Activated CD8-positive, alpha-beta memory T cell treated with anti-CD3 and anti-CD28 coated beads, Interleukin-2, amount 10 ng/mL, durations not matched to agents 7 days and 5 days (primary cell): Measurements from ENCODE around the gene LRP4. TPM values are rescaled to one million over a fixed set of nuclear protein-coding genes. Genes with fewer than 3 reads are reported as not detected.

Experiments used
- ATAC-seq: fragments of 150-1000 bp; cut with Tn5 transposase; one replicate; pipeline ENCODE4 v1.10.0; 2021; ENCODE audit warnings: moderate library complexity
- CTCF ChIA-PET: fragments of 350-600 bp; sonication (Branson Sonifier 250); formaldehyde crosslinking; loops from one replicate; lab custom pipeline; 2021; ENCODE audit warnings: antibody characterized with exemption; lab: Charles Lee
- DNase-seq: peaks from one replicate; pipeline ENCODE4 v3.0.0-alpha.2; 2020
- H3K27ac Mint-ChIP-seq: one replicate; pipeline ENCODE4 v1.8.0; 2021; ENCODE audit warnings: mild to moderate bottlenecking, mixed read lengths
- H3K27me3 Mint-ChIP-seq: one replicate; pipeline ENCODE4 v1.8.0; 2021; ENCODE audit warnings: mixed read lengths
- H3K36me3 Mint-ChIP-seq: one replicate; pipeline ENCODE4 v1.8.0; 2021; ENCODE audit warnings: mild to moderate bottlenecking, mixed read lengths
- H3K4me1 Mint-ChIP-seq: one replicate; pipeline ENCODE4 v1.8.0; 2021; ENCODE audit warnings: mixed read lengths
- H3K4me3 Mint-ChIP-seq: one replicate; pipeline ENCODE4 v1.8.0; 2021; ENCODE audit warnings: mild to moderate bottlenecking, moderate library complexity, mixed read lengths
- H3K9me3 Mint-ChIP-seq: one replicate; pipeline ENCODE4 v1.8.0; 2022; ENCODE audit warnings: low read depth, mixed read lengths
- total RNA-seq, 2 experiments: library from RNA; stranded (reverse); gene quantifications; one replicate each; pipeline ENCODE4 v1.2.3, GENCODE V29; 2021

The LRP4 gene
- total RNA-seq, 2 experiments from 2014 or later = 0.12 to 0.16 TPM

DNA sequence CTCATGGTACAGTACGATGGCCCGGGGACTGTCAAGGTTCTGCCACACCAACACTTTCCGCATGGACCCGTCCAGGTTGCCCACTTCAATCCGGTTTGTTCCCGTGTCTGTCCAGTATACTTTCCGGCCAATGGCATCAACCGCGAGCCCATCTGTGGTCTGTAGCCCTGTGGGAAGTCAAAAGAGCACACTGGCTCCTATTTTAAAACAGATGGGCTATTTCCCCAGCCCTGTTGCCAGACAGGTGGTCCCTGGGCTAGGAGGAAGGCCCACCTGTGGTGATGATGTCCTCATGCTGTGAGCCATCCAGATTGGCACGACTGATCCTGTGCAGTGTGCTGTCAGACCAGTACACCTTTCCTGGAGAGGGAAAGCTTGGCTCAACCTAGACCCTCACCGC lies 41.9 kb downstream of the LRP4 start:
- no peak overlapping the region for H3K27ac Mint-ChIP-seq
- DNase-seq (no peak), ATAC-seq (no peak)
- no peak overlapping the region for H3K4me3 Mint-ChIP-seq
- peaks cover 9% of the 10 kb centered on the region for H3K27me3 Mint-ChIP-seq
- H3K9me3 Mint-ChIP-seq = no peaks in the 10 kb centered on the region
- CTCF ChIA-PET = interaction anchor here (1.0 to 1.4 kb wide), 2 partner anchors 20 kb away, joined by 3 read pairs; no protein-coding TSS in a partner anchor
- no peaks in the 10 kb centered on the region for H3K4me1 Mint-ChIP-seq
- no peaks in the 10 kb centered on the region for H3K36me3 Mint-ChIP-seq

GRCh38 chr11:46874586-46874985 lies 43.8 kb downstream of the LRP4 start:
- no peaks in the 10 kb centered on the region for H3K36me3 Mint-ChIP-seq
- H3K4me1 Mint-ChIP-seq = no peaks in the 10 kb centered on the region
- DNase-seq (no peak), ATAC-seq (no peak)
- H3K4me3 Mint-ChIP-seq = no peak overlapping the region
- H3K27me3 Mint-ChIP-seq = peaks cover 7% of the 10 kb centered on the region
- no peak overlapping the region for H3K27ac Mint-ChIP-seq
- no peaks in the 10 kb centered on the region for H3K9me3 Mint-ChIP-seq
- CTCF ChIA-PET = no interaction called here

- H3K4me3 Mint-ChIP-seq = no peak overlapping the region
- DNase-seq (no peak), ATAC-seq (no peak)
- H3K9me3 Mint-ChIP-seq = no peaks in the 10 kb centered on the region
- no peaks in the 10 kb centered on the region for H3K36me3 Mint-ChIP-seq
- H3K4me1 Mint-ChIP-seq = no peaks in the 10 kb centered on the region
- CTCF ChIA-PET = no interaction called here
- H3K27me3 Mint-ChIP-seq = peaks cover 3% of the 10 kb centered on the region
- no peak overlapping the region for H3K27ac Mint-ChIP-seq
Measured at GRCh38 chr11:46868912-46869311, 49.4 kb downstream of the LRP4 start.

DNA sequence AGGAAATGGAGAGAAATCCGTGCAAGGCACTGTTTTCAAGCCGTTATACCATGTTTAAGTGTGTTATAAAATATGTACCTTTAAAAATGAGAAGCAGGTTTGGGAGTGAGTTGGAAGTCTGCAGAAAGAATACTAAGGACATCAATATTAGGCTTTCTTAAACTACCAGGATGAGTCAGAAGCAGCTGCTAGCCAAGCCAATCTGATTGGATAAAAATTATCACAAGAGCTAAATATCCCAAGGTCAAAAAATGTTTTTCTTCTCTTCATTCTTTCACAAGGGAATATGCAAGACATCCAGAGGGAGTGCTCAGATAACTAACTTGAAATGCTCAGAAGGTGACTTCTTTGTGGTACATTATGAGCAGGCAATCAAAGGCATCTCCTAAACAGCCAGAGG lies 53.0 kb downstream of the LRP4 start:
- CTCF ChIA-PET = interaction anchor here (0.6 kb wide), 1 partner anchor 31 kb away, joined by 4 read pairs; no protein-coding TSS in a partner anchor
- Mint-ChIP-seq H3K4me3 (no peak overlapping the region), H3K27me3 (peaks cover 11% of the 10 kb centered on the region)

DNA sequence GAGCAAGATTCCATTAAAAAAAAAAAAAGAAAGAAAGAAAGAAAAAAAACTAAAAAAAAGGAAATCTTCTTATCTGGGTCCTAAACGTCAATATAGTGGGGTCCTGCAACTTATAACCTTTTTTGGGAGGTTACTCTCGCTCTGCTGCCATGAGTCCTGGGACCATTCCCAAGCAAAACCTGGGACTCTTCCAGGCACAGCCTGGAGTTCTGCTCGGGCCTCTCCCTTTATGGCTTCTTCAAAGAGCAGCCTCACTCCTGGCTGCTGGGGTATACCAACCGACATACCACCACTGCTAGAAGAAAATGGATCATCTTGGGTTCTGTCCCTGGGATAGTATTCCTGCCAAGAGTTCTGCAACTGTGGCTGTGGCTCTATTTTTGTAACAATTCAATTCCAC lies 58.1 kb downstream of the LRP4 start:
- ATAC-seq (no peak), DNase-seq (no peak)
- CTCF ChIA-PET = interaction anchor here (1.3 kb wide), 1 partner anchor 11 kb away, joined by 4 read pairs; no protein-coding TSS in a partner anchor
- Mint-ChIP-seq H3K27me3 (peaks cover 8% of the 10 kb centered on the region), H3K9me3 (no peaks in the 10 kb centered on the region), H3K27ac (no peak overlapping the region), H3K4me3 (no peak overlapping the region), H3K36me3 (no peaks in the 10 kb centered on the region), H3K4me1 (no peaks in the 10 kb centered on the region)

More for the DNA sequence above, 53.0 kb downstream of the LRP4 start:
- no peak overlapping the region for H3K27ac Mint-ChIP-seq
- no peaks in the 10 kb centered on the region for H3K36me3 Mint-ChIP-seq
- DNase-seq (no peak), ATAC-seq (no peak)
- H3K4me1 Mint-ChIP-seq = no peaks in the 10 kb centered on the region
- no peaks in the 10 kb centered on the region for H3K9me3 Mint-ChIP-seq

DNA sequence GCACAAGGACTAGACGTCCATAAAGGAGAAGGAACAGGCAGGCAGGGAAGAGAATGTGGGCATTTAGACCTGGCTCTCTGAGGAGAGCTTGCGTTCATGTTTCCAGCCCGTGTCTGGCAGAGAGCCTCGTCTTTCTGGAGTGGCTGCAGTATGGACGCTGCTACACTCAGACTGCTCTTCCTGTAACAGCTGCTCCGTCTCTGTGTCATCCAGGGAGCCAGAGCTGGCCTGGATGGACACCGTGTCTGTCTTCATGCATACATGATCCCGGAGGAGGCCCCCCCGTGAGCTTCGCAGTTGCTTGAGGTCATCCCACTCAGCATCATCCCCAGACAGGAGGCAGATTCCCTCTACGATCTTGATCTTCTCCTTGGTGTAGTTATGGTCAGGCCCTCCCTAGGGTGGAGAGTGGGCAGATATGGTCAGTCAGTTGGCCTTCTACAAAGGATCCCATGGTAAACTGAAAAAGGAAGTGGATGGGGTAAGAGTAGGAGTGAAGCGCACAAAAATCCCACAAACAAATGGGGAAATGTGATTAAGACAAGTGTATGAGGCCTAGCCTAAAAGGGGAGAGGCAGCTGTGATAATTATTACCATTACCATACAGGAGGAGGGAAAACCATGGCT lies 59.3 kb downstream of the LRP4 start:
- DNase-seq = no peak
- no peaks in the 10 kb centered on the region for H3K4me1 Mint-ChIP-seq
- no peak overlapping the region for H3K27ac Mint-ChIP-seq
- no peaks in the 10 kb centered on the region for H3K36me3 Mint-ChIP-seq
- H3K9me3 Mint-ChIP-seq = no peaks in the 10 kb centered on the region
- H3K4me3 Mint-ChIP-seq = no peak overlapping the region
- CTCF ChIA-PET = interaction anchor here (1.3 kb wide), 1 partner anchor 12 kb away, joined by 4 read pairs; no protein-coding TSS in a partner anchor
- no peak for ATAC-seq
- H3K27me3 Mint-ChIP-seq = peaks cover 8% of the 10 kb centered on the region

GRCh38 chr11:46857666-46858065 lies 60.7 kb downstream of the LRP4 start:
- no peaks in the 10 kb centered on the region for H3K9me3 Mint-ChIP-seq
- DNase-seq (no peak), ATAC-seq (no peak)
- no peaks in the 10 kb centered on the region for H3K36me3 Mint-ChIP-seq
- CTCF ChIA-PET = no interaction called here
- no peaks in the 10 kb centered on the region for H3K4me1 Mint-ChIP-seq
- H3K4me3 Mint-ChIP-seq = no peak overlapping the region
- H3K27me3 Mint-ChIP-seq = peaks cover 4% of the 10 kb centered on the region
- no peak overlapping the region for H3K27ac Mint-ChIP-seq

- no peaks in the 10 kb centered on the region for H3K36me3 Mint-ChIP-seq
- no peak overlapping the region for H3K4me3 Mint-ChIP-seq
- H3K4me1 Mint-ChIP-seq = no peaks in the 10 kb centered on the region
- CTCF ChIA-PET = interaction anchor here (1.0 kb wide), 1 partner anchor 20 kb away, joined by 3 read pairs; no protein-coding TSS in a partner anchor
- DNase-seq (no peak), ATAC-seq (no peak)
- H3K27ac Mint-ChIP-seq = no peak overlapping the region
- H3K9me3 Mint-ChIP-seq = no peaks in the 10 kb centered on the region
- no peaks in the 10 kb centered on the region for H3K27me3 Mint-ChIP-seq
Measured at GRCh38 chr11:46856605-46857343, 61.6 kb downstream of the LRP4 start.

DNA sequence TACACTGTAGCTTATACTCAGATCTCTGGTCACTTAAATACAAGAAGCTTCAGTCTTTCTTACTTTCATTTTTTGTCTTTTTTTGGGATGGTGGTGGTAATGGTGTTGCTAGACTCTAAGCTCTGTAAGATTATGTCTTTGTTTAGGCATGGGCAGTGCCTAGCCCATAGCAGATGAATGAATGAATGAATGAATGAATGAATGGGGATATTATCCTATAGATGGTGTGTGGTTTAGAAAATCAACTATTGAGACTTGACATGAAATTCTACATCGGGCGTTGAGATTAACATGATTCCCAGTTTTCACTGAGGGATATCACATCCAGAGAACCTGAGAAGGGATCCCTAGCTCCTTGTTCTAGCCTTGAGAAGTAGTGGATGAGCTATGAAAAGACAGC lies 62.5 kb downstream of the LRP4 start:
- no peaks in the 10 kb centered on the region for H3K27me3 Mint-ChIP-seq
- CTCF ChIA-PET = interaction anchor here (1.0 to 1.1 kb wide), 2 partner anchors 9 to 21 kb away, joined by 3 read pairs; partner anchors contain the start of gene CKAP5
- H3K27ac Mint-ChIP-seq = no peak overlapping the region
- no peaks in the 10 kb centered on the region for H3K9me3 Mint-ChIP-seq
- no peaks in the 10 kb centered on the region for H3K36me3 Mint-ChIP-seq
- DNase-seq (no peak), ATAC-seq (no peak)
- H3K4me1 Mint-ChIP-seq = no peaks in the 10 kb centered on the region
- no peak overlapping the region for H3K4me3 Mint-ChIP-seq

- Mint-ChIP-seq H3K9me3 (no peaks in the 10 kb centered on the region), H3K4me3 (no peak overlapping the region), H3K36me3 (no peaks in the 10 kb centered on the region), H3K4me1 (no peaks in the 10 kb centered on the region), H3K27ac (no peak overlapping the region), H3K27me3 (no peaks in the 10 kb centered on the region)
- DNase-seq (no peak), ATAC-seq (no peak)
- CTCF ChIA-PET = interaction anchor here (1.1 kb wide), 1 partner anchor 9 kb away, joined by 3 read pairs; the partner anchor contains the start of gene CKAP5
Measured at GRCh38 chr11:46855167-46855566, 63.2 kb downstream of the LRP4 start.

- CTCF ChIA-PET = no interaction called here
- Mint-ChIP-seq H3K4me3 (no peak overlapping the region), H3K9me3 (no peaks in the 10 kb centered on the region), H3K27ac (no peak overlapping the region), H3K4me1 (peaks cover 9% of the 10 kb centered on the region), H3K36me3 (no peaks in the 10 kb centered on the region), H3K27me3 (no peaks in the 10 kb centered on the region)
- ATAC-seq = no peak
- DNase-seq = no peak
Measured at GRCh38 chr11:46850829-46851380, 67.4 kb downstream of the LRP4 start.

DNA sequence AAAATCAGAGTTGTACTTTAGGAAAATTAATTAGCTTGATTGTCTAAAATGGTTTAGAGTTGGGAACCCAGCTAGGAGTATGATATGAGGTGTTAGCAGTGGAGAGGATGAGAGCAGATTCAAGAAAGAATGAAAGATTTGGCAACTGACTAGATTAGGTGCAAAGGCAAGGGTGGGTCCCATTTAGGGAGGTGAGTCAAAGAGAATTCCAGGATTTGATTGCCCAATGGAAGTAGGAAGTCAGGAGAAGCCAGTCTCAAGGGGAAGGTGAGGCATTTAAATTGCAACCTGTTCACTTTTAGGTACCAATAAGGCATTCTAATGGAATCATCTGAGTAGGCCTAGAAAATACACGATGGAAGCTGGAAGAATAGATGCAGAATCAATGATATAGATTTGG lies 68.7 kb downstream of the LRP4 start:
- DNase-seq = no peak
- CTCF ChIA-PET = no interaction called here
- Mint-ChIP-seq H3K9me3 (no peaks in the 10 kb centered on the region), H3K4me1 (peaks cover 15% of the 10 kb centered on the region), H3K27ac (no peak overlapping the region), H3K36me3 (peaks cover 3% of the 10 kb centered on the region), H3K27me3 (no peaks in the 10 kb centered on the region), H3K4me3 (no peak overlapping the region)
- no peak for ATAC-seq

DNA sequence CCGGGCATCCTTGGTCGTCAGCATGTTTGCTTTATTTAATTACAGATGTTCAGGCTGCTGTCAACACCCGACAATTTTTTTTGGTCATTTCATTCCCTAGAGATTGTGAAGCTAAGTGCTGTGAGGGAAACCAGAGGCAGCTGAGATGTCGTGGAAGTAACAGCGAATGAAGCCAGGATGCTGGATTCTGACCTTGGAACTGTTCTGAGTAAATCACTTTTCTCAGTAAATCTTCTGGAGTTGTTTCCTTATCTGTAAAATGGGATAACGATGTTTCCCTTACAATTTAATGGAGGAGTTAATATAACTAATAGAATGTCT lies 71.9 kb downstream of the LRP4 start:
- Mint-ChIP-seq H3K27ac (peak overlapping the region; percentile 96), H3K4me3 (peak overlapping the region; percentile 85), H3K36me3 (peaks cover 9% of the 10 kb centered on the region), H3K4me1 (peaks cover 39% of the 10 kb centered on the region), H3K27me3 (no peaks in the 10 kb centered on the region), H3K9me3 (no peaks in the 10 kb centered on the region)
- CTCF ChIA-PET = interaction anchor here (0.9 to 1.4 kb wide), 2 partner anchors 9 to 307 kb away, joined by 3 to 4 read pairs; no protein-coding TSS in a partner anchor
- ATAC-seq = no peak
- no peak for DNase-seq
